Measurements from ENCODE around the gene ZBTB16. TPM values are rescaled to one million over a fixed set of nuclear protein-coding genes. Genes with fewer than 3 reads are reported as not detected.
A peak's percentile ranks its signal among the peaks of the same experiment; 100 is the strongest.

Gene ZBTB16
- polyA plus RNA-seq, 1 donor = 2.8 TPM

DNA sequence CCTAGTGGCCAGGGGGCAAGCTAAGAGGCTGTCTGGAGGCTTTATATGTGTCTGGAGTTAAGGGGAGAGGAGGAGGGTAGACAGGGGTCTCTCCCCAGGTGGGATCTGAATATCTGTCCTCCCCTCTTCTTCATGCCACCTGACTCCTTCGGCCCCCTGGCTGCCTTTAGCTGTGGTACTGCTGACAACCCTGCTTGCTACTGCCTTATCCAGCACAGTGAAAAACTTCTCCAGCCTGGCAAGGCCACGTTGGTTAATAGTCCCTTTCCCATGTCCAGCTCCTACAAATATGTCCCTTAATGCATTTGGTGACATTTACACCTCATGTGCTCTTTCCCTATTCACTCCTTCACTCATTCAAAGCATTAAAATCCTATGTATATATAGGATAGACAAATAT lies 194.3 kb downstream of the ZBTB16 start:
- Histone ChIP-seq H3K36me3 (ENCODE audit: control insufficient read depth, insufficient read depth, low read length) (no peaks in the 10 kb centered on the region), H3K4me3 (ENCODE audit: low read length) (no peak overlapping the region), H3K27me3 (ENCODE audit: control insufficient read depth, insufficient read depth, low read length) (no peaks in the 10 kb centered on the region), H3K27ac (ENCODE audit: low read length) (no peak overlapping the region), H3K9me3 (ENCODE audit: control insufficient read depth, low read depth, low read length) (peaks cover 2% of the 10 kb centered on the region), H3K4me1 (ENCODE audit: control insufficient read depth, insufficient read depth, low read length) (peaks cover 12% of the 10 kb centered on the region)
- WGBS (ENCODE audit: insufficient coverage, low lambda C conversion rate) = no CpG with 5 or more reads among the region's 2 CpGs
- DNase-seq = no peak

DNA sequence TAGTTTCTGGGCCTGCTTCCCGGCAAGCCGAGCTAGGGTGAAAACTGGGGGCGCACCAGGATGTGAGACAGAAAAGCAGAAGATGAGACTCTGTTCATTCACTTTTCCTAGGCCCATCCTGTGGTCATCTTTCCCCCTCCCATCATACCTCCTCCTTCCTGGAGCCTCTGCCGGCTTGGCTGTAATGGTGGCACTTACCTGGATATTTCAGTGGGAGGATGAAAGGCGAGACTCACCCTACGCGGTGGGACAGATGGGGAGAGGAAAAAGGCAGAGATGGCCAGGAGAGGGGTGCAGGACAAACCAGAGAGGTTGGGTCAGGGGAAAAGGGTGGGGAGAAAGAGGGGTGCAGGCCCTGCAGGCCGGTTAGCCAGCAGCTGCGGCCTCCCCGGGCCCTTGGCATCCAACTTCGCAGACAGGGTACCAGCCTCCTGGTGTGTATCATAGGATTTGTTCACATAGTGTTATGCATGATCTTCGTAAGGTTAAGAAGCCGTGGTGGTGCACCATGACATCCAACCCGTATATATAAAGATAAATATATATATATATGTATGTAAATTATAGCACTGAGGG lies 195.1 kb downstream of the ZBTB16 start:
- no peak for DNase-seq
- Histone ChIP-seq H3K4me3 (ENCODE audit: low read length) (no peak overlapping the region), H3K4me1 (ENCODE audit: control insufficient read depth, insufficient read depth, low read length) (peaks cover 12% of the 10 kb centered on the region), H3K36me3 (ENCODE audit: control insufficient read depth, insufficient read depth, low read length) (no peaks in the 10 kb centered on the region), H3K27me3 (ENCODE audit: control insufficient read depth, insufficient read depth, low read length) (no peaks in the 10 kb centered on the region), H3K9me3 (ENCODE audit: control insufficient read depth, low read depth, low read length) (peaks cover 2% of the 10 kb centered on the region), H3K27ac (ENCODE audit: low read length) (no peak overlapping the region)
- no CpG with 5 or more reads among the region's 14 CpGs for WGBS (ENCODE audit: insufficient coverage, low lambda C conversion rate)

DNA sequence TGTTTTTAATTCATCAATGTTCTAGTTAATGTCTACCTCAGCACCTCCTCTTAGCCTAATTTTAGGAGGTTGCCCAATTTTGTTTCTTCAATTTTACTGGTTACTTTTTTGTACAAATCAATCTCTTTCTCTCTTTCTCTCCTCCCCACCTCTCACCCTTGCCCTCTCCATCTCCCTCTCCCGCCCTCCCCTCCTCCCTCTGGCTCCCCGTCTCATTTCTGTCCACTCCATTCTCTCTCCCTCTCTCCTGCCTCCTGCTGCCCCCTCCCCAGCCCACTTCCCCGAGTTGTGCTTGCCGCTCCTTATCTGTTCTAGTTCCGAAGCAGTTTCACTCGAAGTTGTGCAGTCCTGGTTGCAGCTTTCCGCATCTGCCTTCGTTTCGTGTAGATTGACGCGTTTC lies 195.8 kb downstream of the ZBTB16 start:
- peaks cover 12% of the 10 kb centered on the region for H3K4me1 ChIP-seq (ENCODE audit: control insufficient read depth, insufficient read depth, low read length)
- H3K27ac ChIP-seq (ENCODE audit: low read length) = no peak overlapping the region
- H3K27me3 ChIP-seq (ENCODE audit: control insufficient read depth, insufficient read depth, low read length) = no peaks in the 10 kb centered on the region
- H3K9me3 ChIP-seq (ENCODE audit: control insufficient read depth, low read depth, low read length) = peaks cover 2% of the 10 kb centered on the region
- no peaks in the 10 kb centered on the region for H3K36me3 ChIP-seq (ENCODE audit: control insufficient read depth, insufficient read depth, low read length)
- no peak overlapping the region for H3K4me3 ChIP-seq (ENCODE audit: low read length)
- DNase-seq = no peak
- WGBS (ENCODE audit: insufficient coverage, low lambda C conversion rate) = 73% methylated on average over 4 of the region's 11 CpGs

GRCh38 chr11:114256176-114256966 lies 196.9 kb downstream of the ZBTB16 start:
- H3K9me3 ChIP-seq (ENCODE audit: control insufficient read depth, low read depth, low read length) = peaks cover 2% of the 10 kb centered on the region
- DNase-seq = no peak
- no peaks in the 10 kb centered on the region for H3K27me3 ChIP-seq (ENCODE audit: control insufficient read depth, insufficient read depth, low read length)
- peaks cover 12% of the 10 kb centered on the region for H3K4me1 ChIP-seq (ENCODE audit: control insufficient read depth, insufficient read depth, low read length)
- WGBS (ENCODE audit: insufficient coverage, low lambda C conversion rate) = 86% methylated on average over 4 of the region's 20 CpGs
- H3K36me3 ChIP-seq (ENCODE audit: control insufficient read depth, insufficient read depth, low read length) = no peaks in the 10 kb centered on the region
- no peak overlapping the region for H3K27ac ChIP-seq (ENCODE audit: low read length)
- no peak overlapping the region for H3K4me3 ChIP-seq (ENCODE audit: low read length)

DNA sequence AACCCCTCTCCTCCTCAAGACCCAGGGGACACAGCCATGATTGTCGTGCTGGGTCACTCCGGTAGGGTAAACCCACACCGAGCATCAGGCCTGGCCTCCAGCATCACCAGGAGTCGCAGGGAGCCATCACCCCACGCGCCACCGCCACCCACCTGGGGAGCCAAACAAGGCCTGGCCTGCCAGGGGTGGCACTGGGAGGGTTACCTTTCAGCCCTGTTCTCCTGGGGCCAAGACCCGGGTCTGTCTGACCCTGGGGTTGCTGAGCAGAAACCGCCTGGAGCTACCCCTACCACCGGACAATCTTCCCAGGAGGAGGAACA lies 197.4 kb downstream of the ZBTB16 start:
- Histone ChIP-seq H3K4me1 (ENCODE audit: control insufficient read depth, insufficient read depth, low read length) (peaks cover 12% of the 10 kb centered on the region), H3K9me3 (ENCODE audit: control insufficient read depth, low read depth, low read length) (peaks cover 2% of the 10 kb centered on the region), H3K4me3 (ENCODE audit: low read length) (no peak overlapping the region), H3K27ac (ENCODE audit: low read length) (no peak overlapping the region), H3K27me3 (ENCODE audit: control insufficient read depth, insufficient read depth, low read length) (no peaks in the 10 kb centered on the region), H3K36me3 (ENCODE audit: control insufficient read depth, insufficient read depth, low read length) (no peaks in the 10 kb centered on the region)
- no CpG with 5 or more reads among the region's 10 CpGs for WGBS (ENCODE audit: insufficient coverage, low lambda C conversion rate)
- no peak for DNase-seq

DNA sequence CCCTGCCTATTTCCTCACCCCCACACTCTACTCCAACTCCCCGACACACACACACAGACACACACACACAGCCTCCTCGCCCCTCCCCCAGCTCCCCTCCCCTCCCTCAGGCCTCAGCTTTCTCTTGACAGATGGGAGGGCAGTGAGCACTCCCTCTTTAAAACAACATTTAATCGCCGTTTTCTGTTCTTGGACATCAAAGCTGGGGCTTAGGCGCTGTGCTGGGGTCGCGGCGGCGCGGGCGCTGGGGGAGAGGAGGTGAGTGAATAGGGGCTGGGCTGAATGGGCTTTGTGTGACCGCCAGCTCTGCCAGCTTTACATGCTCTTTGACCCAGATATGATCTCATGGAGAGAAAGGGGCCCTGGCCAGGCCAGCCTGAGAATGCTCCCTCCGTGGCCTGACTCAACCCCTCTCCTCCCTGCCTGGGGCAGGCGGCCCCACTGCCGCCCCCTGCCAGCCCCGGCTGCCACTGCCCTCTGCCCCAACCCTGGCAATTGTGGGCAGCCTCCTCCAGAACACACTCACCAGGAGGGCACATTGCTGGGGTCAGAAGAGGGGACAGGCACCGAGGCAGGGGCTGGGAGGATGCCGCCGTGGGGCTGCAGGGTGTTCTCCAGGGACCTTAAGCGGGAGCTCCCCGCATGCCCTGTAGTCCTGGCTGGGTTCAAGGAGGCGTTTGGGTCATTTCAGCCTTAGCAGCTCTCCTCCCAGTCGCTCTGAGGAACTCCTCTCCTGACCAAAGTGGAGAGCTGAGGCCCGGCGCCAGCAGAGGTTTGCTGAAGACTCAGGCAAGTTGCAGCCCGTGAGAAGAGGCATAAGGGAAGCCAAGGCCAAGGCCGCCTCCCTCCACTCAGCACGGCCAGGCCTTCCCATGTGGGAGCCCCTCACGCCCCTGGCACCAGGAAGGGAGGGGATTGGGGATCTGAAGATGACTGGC lies 198.4 kb downstream of the ZBTB16 start:
- Histone ChIP-seq H3K4me3 (ENCODE audit: low read length) (no peak overlapping the region), H3K4me1 (ENCODE audit: control insufficient read depth, insufficient read depth, low read length) (peaks cover 17% of the 10 kb centered on the region), H3K27ac (ENCODE audit: low read length) (no peak overlapping the region), H3K27me3 (ENCODE audit: control insufficient read depth, insufficient read depth, low read length) (no peaks in the 10 kb centered on the region), H3K36me3 (ENCODE audit: control insufficient read depth, insufficient read depth, low read length) (no peaks in the 10 kb centered on the region), H3K9me3 (ENCODE audit: control insufficient read depth, low read depth, low read length) (peaks cover 2% of the 10 kb centered on the region)
- WGBS (ENCODE audit: insufficient coverage, low lambda C conversion rate) = no CpG with 5 or more reads among the region's 29 CpGs
- DNase-seq = peak; percentile 57 to 74

DNA sequence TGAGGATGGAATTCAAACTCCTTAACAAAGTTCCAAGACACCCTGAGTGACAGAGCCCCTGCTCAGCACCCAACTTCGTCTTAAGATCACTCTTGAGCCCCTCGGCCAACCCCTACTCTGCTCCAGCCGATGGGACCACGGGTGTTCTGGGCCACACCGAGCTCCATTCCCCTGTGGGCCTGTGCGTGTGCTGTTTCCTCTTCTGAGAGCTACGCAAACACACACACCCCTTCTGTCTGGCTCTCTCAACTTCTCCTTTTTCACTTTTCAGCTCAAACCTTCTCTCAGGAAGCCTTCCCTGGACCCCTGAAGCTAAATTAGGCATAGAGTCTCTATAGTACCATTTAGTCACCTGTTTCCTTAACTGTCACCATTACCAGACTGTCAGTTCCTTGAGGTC lies 199.2 kb downstream of the ZBTB16 start:
- peaks cover 2% of the 10 kb centered on the region for H3K9me3 ChIP-seq (ENCODE audit: control insufficient read depth, low read depth, low read length)
- H3K27ac ChIP-seq (ENCODE audit: low read length) = no peak overlapping the region
- no peaks in the 10 kb centered on the region for H3K36me3 ChIP-seq (ENCODE audit: control insufficient read depth, insufficient read depth, low read length)
- 90% methylated on average over 2 of the region's 7 CpGs for WGBS (ENCODE audit: insufficient coverage, low lambda C conversion rate)
- no peak for DNase-seq
- H3K4me1 ChIP-seq (ENCODE audit: control insufficient read depth, insufficient read depth, low read length) = peaks cover 23% of the 10 kb centered on the region
- no peak overlapping the region for H3K4me3 ChIP-seq (ENCODE audit: low read length)
- H3K27me3 ChIP-seq (ENCODE audit: control insufficient read depth, insufficient read depth, low read length) = no peaks in the 10 kb centered on the region

DNA sequence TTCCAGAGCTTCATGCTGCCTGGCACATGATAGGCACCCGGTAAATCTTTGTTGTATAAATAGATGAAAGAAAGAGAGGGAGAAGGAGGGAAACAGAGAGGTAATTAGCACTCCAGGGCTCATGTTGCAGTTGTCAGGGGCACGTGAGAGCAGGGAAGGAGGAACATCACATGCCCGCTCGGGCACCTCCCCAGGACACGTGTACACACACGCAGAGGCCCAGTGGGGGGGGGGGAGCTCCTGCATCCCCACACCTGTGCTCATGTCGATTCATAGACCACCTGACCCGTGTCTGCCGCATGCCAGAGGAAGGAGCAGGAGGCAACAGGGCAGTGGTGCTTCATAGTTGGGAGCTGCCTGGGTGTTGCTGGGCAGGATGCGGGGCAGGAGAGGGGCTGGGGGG lies 199.6 kb downstream of the ZBTB16 start:
- Histone ChIP-seq H3K9me3 (ENCODE audit: control insufficient read depth, low read depth, low read length) (peaks cover 2% of the 10 kb centered on the region), H3K27me3 (ENCODE audit: control insufficient read depth, insufficient read depth, low read length) (no peaks in the 10 kb centered on the region), H3K4me3 (ENCODE audit: low read length) (no peak overlapping the region), H3K36me3 (ENCODE audit: control insufficient read depth, insufficient read depth, low read length) (no peaks in the 10 kb centered on the region), H3K4me1 (ENCODE audit: control insufficient read depth, insufficient read depth, low read length) (peaks cover 24% of the 10 kb centered on the region), H3K27ac (ENCODE audit: low read length) (no peak overlapping the region)
- WGBS (ENCODE audit: insufficient coverage, low lambda C conversion rate) = no CpG with 5 or more reads among the region's 10 CpGs
- DNase-seq = no peak

GRCh38 chr11:114259551-114259983 lies 200.1 kb downstream of the ZBTB16 start:
- no peak for DNase-seq
- WGBS (ENCODE audit: insufficient coverage, low lambda C conversion rate) = no CpG with 5 or more reads among the region's 12 CpGs
- Histone ChIP-seq H3K4me1 (ENCODE audit: control insufficient read depth, insufficient read depth, low read length) (peaks cover 24% of the 10 kb centered on the region), H3K36me3 (ENCODE audit: control insufficient read depth, insufficient read depth, low read length) (no peaks in the 10 kb centered on the region), H3K27ac (ENCODE audit: low read length) (no peak overlapping the region), H3K27me3 (ENCODE audit: control insufficient read depth, insufficient read depth, low read length) (no peaks in the 10 kb centered on the region), H3K9me3 (ENCODE audit: control insufficient read depth, low read depth, low read length) (peaks cover 2% of the 10 kb centered on the region), H3K4me3 (ENCODE audit: low read length) (no peak overlapping the region)

DNA sequence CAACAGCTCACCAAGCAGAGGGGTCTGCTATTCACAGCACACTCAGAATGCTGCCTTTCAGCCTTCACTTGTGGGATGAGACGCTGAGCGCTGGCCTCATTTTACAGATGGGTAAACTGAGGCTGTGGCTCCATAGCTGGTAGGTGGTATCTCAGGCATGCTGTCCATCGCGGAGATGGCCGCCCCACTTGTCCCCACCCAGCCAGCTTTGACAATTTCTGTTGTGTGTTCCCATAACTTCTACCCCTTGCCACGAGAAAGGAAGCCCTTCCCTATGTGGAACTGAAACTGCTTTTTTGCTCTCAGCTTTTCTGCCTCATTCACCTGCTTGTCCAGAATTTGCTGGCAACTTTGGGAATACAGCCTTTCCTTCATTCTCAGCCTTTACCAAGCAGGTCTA lies 200.6 kb downstream of the ZBTB16 start:
- Histone ChIP-seq H3K4me1 (ENCODE audit: control insufficient read depth, insufficient read depth, low read length) (peaks cover 24% of the 10 kb centered on the region), H3K4me3 (ENCODE audit: low read length) (no peak overlapping the region), H3K27me3 (ENCODE audit: control insufficient read depth, insufficient read depth, low read length) (no peaks in the 10 kb centered on the region), H3K27ac (ENCODE audit: low read length) (no peak overlapping the region), H3K9me3 (ENCODE audit: control insufficient read depth, low read depth, low read length) (peaks cover 2% of the 10 kb centered on the region), H3K36me3 (ENCODE audit: control insufficient read depth, insufficient read depth, low read length) (no peaks in the 10 kb centered on the region)
- DNase-seq = no peak
- WGBS (ENCODE audit: insufficient coverage, low lambda C conversion rate) = no CpG with 5 or more reads among the region's 6 CpGs
